Endothelial cell of umbilical vein (primary cell): ENCODE results near the gene LYRM1. TPM values are rescaled to one million over a fixed set of nuclear protein-coding genes. Genes with fewer than 3 reads are reported as not detected.

Experiments
- BruUV-seq: library from RNA; stranded (reverse); fragments of 400-500 nt; replicated peaks from 2 replicates; lab custom pipeline; 2021; lab: Mats Ljungman, UMichigan
- CTCF ChIA-PET: fragments of 300-600, 350-600 bp; sonication (Branson Sonifier 250); formaldehyde crosslinking; loops from one replicate; lab custom pipeline; 2021; ENCODE audit warnings: antibody characterized with exemption, inconsistent platforms; lab: Charles Lee
- POLR2A ChIA-PET: fragments of 300-600, 350-600 bp; sonication (Branson Sonifier 250); formaldehyde crosslinking; loops from one replicate; lab custom pipeline; 2021; ENCODE audit warnings: antibody characterized with exemption, inconsistent platforms; lab: Charles Lee
- DNase-seq: peaks from one replicate; pipeline ENCODE4 v3.0.0-alpha.2; 2011; ENCODE audit warnings: low read depth, low spot score
- FAIRE-seq: peaks from 2 replicates; lab custom pipeline; 2011; peaks lifted over from hg19 to GRCh38; lab: Jason Lieb, UNC
- H2AFZ ChIP-seq: 2 replicates; pipeline ENCODE4 v1.6.0; 2012; ENCODE audit warnings: low read depth, low read length, control low read depth, inconsistent platforms
- H3K27ac ChIP-seq: 2 replicates; pipeline ENCODE4 v1.5.1; 2011; ENCODE audit warnings: low read depth, mild to moderate bottlenecking, control low read depth, low read length, moderate library complexity; ENCODE audit not compliant: insufficient read depth
- H3K27me3 ChIP-seq, 2 experiments: 2 replicates each; pipeline versions ENCODE4 v1.6.0 to v1.6.1; 2011; ENCODE audit warnings: low read length in 2 of 2, mixed read lengths in 1 of 2; ENCODE audit not compliant: control insufficient read depth in 2 of 2, insufficient read depth in 2 of 2
- H3K36me3 ChIP-seq, 2 experiments: 2 replicates in 1 of 2; 3 replicates in 1 of 2; pipeline ENCODE4 v1.5.1; 2011; ENCODE audit warnings: low read length in 2 of 2, mild to moderate bottlenecking in 1 of 2, moderate library complexity in 1 of 2; ENCODE audit not compliant: control insufficient read depth in 2 of 2, insufficient read depth in 2 of 2; ENCODE audit errors: extremely low read depth in 1 of 2
- H3K4me1 ChIP-seq: 3 replicates; pipeline ENCODE4 v1.5.1; 2011; ENCODE audit warnings: mild to moderate bottlenecking, low read length; ENCODE audit not compliant: control insufficient read depth, insufficient read depth; ENCODE audit errors: extremely low read depth
- H3K4me2 ChIP-seq: 2 replicates; pipeline ENCODE4 v1.6.1; 2011; ENCODE audit warnings: low read length, control low read depth, mixed read lengths; ENCODE audit not compliant: insufficient read depth
- H3K4me3 ChIP-seq, 3 experiments: fragments of 200-600 bp in 1 of 3; sonication (generic), shearing (Covaris generic) in 1 of 3; replicated peaks in 1 of 3; 2 replicates each; pipeline ENCODE4 v1.5.1; 2011 to 2016; ENCODE audit warnings: control low read depth in 3 of 3, low read length in 3 of 3, mild to moderate bottlenecking in 2 of 3, inconsistent platforms in 1 of 3, low read depth in 1 of 3, moderate library complexity in 1 of 3; ENCODE audit not compliant: insufficient read depth in 1 of 3
- H3K79me2 ChIP-seq: 2 replicates; pipeline ENCODE4 v1.6.0; 2012; ENCODE audit warnings: low read length, inconsistent platforms; ENCODE audit not compliant: control insufficient read depth, insufficient read depth
- H3K9ac ChIP-seq: replicated peaks from 2 replicates; pipeline ENCODE3; 2011; ENCODE audit warnings: low read length, control low read depth; ENCODE audit not compliant: insufficient read depth; ENCODE audit errors: extremely low read depth
- H3K9me1 ChIP-seq: replicated peaks from 3 replicates; pipeline ENCODE4 v1.6.0; 2011; ENCODE audit warnings: mild to moderate bottlenecking, low read length; ENCODE audit not compliant: control insufficient read depth, insufficient read depth; ENCODE audit errors: extremely low read depth
- H3K9me3 ChIP-seq: replicated peaks from 2 replicates; pipeline ENCODE4 v1.5.1; 2012; ENCODE audit warnings: low read length, inconsistent platforms; ENCODE audit not compliant: control insufficient read depth, insufficient read depth
- H4K20me1 ChIP-seq: replicated peaks from 2 replicates; pipeline ENCODE3; 2011; ENCODE audit warnings: mild to moderate bottlenecking, low read length; ENCODE audit not compliant: control insufficient read depth, insufficient read depth; ENCODE audit errors: extremely low read depth
- FOS ChIP-seq: IDR thresholded peaks from 2 replicates; pipeline ENCODE4 v1.6.1; 2011; ENCODE audit warnings: mild to moderate bottlenecking, low read length, moderate library complexity, borderline replicate concordance; ENCODE audit not compliant: insufficient read depth
- GATA2 ChIP-seq: IDR thresholded peaks from 2 replicates; pipeline ENCODE4 v1.7.0; 2011; ENCODE audit warnings: low read depth, mild to moderate bottlenecking, moderate library complexity, mixed read lengths, low read length; ENCODE audit not compliant: insufficient read length, insufficient read depth
- JUN ChIP-seq: IDR thresholded peaks from 2 replicates; pipeline ENCODE4 v1.6.1; 2011; ENCODE audit warnings: borderline replicate concordance, low read depth; ENCODE audit not compliant: insufficient read length, insufficient read depth
- MAX ChIP-seq: IDR thresholded peaks from 2 replicates; pipeline ENCODE4 v1.6.1; 2011; ENCODE audit not compliant: insufficient read depth, insufficient read length
- MYC ChIP-seq: IDR thresholded peaks from one replicate; pipeline ENCODE4 v1.6.1; 2011; ENCODE audit warnings: mild to moderate bottlenecking, low read depth, low read length
- POLR2A ChIP-seq: IDR thresholded peaks from 2 replicates; pipeline ENCODE4 v1.6.1; 2012; ENCODE audit warnings: low read depth, mild to moderate bottlenecking, control low read depth, low read length
- POLR2AphosphoS5 ChIP-seq: IDR thresholded peaks from 2 replicates; pipeline ENCODE4 v1.6.1; 2012; ENCODE audit warnings: low read depth, mild to moderate bottlenecking, control low read depth, low read length, moderate library complexity; ENCODE audit not compliant: insufficient read depth
- dilution Hi-C: fragments of 300-500 bp; cut with MboI; formaldehyde crosslinking; loops from one replicate; pipeline ENCODE4 v1.15.0; 2019; ENCODE audit warnings: low sequenced_read_pairs; ENCODE audit not compliant: extremely low pct_ligation_motif_present
- intact Hi-C: fragments of 100-400 bp; cut with micrococcal nuclease; formaldehyde crosslinking; loops from one replicate; pipeline ENCODE4 v1.10.0; 2022
- polyA plus RNA-seq, 4 experiments: library from polyadenylated mRNA; depleted of rRNA in 3 of 4; stranded (reverse) in 3 of 4; unstranded in 1 of 4; fragments of >200 nt; gene quantifications; 2 replicates each; pipeline versions ENCODE4 v1.2.1 to v1.2.3, GENCODE V29; 2011 to 2012; ENCODE audit warnings: missing spikeins in 1 of 4
- total RNA-seq: library from RNA; stranded (reverse); gene quantifications from 2 replicates; pipeline ENCODE4 v1.2.3, GENCODE V29; 2021
- TF ChIP-seq, protein P1 (sequence below), 2 donors: IDR thresholded peaks; 1 replicate in 1 of 2; 2 replicates in 1 of 2; pipeline ENCODE4 v1.5.1; 2011; ENCODE audit warnings: low read length in 2 of 2, mild to moderate bottlenecking in 2 of 2, moderate library complexity in 2 of 2, control low read depth in 1 of 2, inconsistent platforms in 1 of 2, low read depth in 1 of 2; ENCODE audit not compliant: insufficient read depth in 1 of 2; ENCODE audit errors: extremely low read depth in 1 of 2

The LYRM1 gene
- total and polyA plus RNA-seq, 2 donors (not counting 3 experiments of a cell fraction or from before 2014, with no cell fraction given), result 20.4 to 28.4 TPM

GRCh38 chr16:20910781-20911321, 10.3 kb downstream of the LYRM1 start:
- Histone ChIP-seq H3K79me2 (no peaks in the 10 kb centered on the region), H3K9me1 (no peaks in the 10 kb centered on the region), H3K36me3 (no peaks in the 10 kb centered on the region), H3K27me3 (no peaks in the 10 kb centered on the region), H4K20me1 (no peaks in the 10 kb centered on the region), H3K9me3 (no peaks in the 10 kb centered on the region), H3K4me2 (peak overlapping the region; percentile 62), H3K4me1 (peaks cover 68% of the 10 kb centered on the region), H3K4me3 (peak overlapping the region in 1 of 3 experiments; percentile 12), H3K9ac (peak overlapping the region; percentile 94), H3K27ac (peak overlapping the region; percentile 99), H2AFZ (no peak overlapping the region)
- dilution Hi-C loops, result no loop called here
- CTCF ChIA-PET, result interaction anchor here (0.9 to 1.5 kb wide), 4 partner anchors 9 to 136 kb away, joined by 3 to 4 read pairs (median 4); no protein-coding TSS in a partner anchor
- DNase-seq, result peak; percentile 95
- BruUV-seq, result TSS peak; percentile 91
- POLR2A ChIA-PET, result interaction anchor here (0.6 to 3.3 kb wide), 4 partner anchors 9 to 165 kb away, joined by 3 to 12 read pairs (median 5); partner anchors contain the start of genes DCUN1D3 and LYRM1
- TF ChIP-seq POLR2AphosphoS5 (peak; percentile 94), GATA2 (peak; percentile 50), FOS (peak; percentile 86), JUN (peak; percentile 97), MYC (no peak), POLR2A (peak; percentile 91), MAX (no peak)
- TF ChIP-seq, protein P1, sequence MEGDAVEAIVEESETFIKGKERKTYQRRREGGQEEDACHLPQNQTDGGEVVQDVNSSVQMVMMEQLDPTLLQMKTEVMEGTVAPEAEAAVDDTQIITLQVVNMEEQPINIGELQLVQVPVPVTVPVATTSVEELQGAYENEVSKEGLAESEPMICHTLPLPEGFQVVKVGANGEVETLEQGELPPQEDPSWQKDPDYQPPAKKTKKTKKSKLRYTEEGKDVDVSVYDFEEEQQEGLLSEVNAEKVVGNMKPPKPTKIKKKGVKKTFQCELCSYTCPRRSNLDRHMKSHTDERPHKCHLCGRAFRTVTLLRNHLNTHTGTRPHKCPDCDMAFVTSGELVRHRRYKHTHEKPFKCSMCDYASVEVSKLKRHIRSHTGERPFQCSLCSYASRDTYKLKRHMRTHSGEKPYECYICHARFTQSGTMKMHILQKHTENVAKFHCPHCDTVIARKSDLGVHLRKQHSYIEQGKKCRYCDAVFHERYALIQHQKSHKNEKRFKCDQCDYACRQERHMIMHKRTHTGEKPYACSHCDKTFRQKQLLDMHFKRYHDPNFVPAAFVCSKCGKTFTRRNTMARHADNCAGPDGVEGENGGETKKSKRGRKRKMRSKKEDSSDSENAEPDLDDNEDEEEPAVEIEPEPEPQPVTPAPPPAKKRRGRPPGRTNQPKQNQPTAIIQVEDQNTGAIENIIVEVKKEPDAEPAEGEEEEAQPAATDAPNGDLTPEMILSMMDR (IDR thresholded peaks at IDR 0.05; ENCODE audit: extremely low read depth in 1 of 2, insufficient read depth in 1 of 2, low read depth in 1 of 2, low read length in 2 of 2), result no peak
- FAIRE-seq, result peak; percentile 99
- intact Hi-C loops, result loop anchor here (1.0 to 2.0 kb wide), 2 partner anchors 11 to 34 kb away; partner anchors contain the start of genes DCUN1D3 and LYRM1
